Activated CD4-positive, CD25-positive, alpha-beta regulatory T cell treated with anti-CD3 and anti-CD28 coated beads, Interleukin-2, amount 50 U/mL, for 16 hours (primary cell): ENCODE measurements around the gene GPR162.

ENCODE experiments used
- DNase-seq: peaks from one replicate; pipeline ENCODE4 v3.0.0-alpha.2; 2020; ENCODE audit warnings: low read depth, low spot score

The GPR162 gene

DNA sequence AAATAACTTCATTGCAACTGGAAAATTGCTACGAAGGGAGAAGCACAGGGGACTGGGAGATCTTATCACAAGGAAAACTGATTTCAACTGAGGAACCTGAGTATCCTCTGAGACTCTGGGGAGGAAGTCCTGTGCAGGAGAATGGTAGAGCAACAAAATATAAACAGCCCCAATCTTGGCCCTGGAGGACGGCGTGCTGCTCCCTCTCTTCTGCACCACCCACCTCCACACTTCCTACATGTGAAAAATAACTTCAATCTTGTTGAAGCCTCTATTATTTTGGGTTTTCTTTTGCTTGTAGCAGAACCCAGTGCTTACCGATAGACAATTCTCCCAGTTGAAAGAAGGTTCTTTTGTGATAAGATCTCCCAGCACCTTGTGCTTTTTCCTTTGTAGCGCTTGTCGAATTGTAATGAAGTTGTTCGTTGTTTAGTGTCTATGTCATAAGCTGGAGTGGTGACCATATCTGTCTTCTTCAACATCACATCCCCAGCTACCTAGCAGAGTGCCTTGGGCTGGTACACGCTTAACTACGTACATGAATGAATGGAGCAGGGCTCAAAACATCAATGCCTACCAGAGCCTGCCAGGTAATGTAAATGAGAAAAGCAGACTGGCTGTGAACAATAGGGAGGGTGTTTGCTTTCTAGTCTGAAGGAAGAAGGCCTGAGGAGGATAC, 35.1 kb upstream of the GPR162 start:
- DNase-seq = no peak

- DNase-seq = no peak
Observed at GRCh38 chr12:6787309-6787708, 34.3 kb upstream of the GPR162 start.

DNA sequence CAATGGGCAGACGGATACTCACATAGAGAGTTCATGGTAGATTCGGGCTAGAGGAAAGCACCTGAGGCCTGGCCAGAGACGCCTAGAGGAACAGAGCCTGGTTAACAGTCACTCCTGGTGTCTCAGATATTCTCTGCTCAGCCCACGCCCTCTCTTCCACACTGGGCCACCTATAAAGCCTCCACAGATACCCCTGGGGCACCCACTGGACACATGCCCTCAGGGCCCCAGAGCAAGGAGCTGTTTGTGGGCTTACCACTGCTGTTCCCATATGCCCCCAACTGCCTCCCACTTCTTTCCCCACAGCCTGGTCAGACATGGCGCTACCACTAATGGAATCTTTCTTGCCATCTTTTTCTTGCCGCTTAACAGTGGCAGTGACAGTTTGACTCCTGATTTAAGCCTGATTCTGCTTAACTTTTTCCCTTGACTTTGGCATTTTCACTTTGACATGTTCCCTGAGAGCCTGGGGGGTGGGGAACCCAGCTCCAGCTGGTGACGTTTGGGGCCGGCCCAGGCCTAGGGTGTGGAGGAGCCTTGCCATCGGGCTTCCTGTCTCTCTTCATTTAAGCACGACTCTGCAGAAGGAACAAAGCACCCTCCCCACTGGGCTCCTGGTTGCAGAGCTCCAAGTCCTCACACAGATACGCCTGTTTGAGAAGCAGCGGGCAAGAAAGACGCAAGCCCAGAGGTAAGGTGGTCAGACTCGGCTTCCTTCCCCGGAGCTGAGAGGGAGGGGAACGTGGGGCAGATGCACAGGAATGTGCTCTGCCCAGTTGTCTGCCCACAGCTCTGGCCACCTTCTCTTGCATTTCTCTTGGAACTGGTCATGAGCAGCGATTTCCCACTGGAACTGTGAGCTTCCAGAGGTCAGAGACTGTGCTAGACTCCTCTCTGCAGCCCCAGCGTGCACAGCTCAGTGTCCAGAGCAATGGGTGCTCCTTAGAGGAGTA, 32.4 kb upstream of the GPR162 start, which contains the start of gene CD4:
Gene CD4, plus strand, starts transcription at position 557 of the 953 bp plus-strand sequence. CDS start 10,611 bp downstream, outside the sequence.
- DNase-seq = no peak

- DNase-seq = no peak
Observed at GRCh38 chr12:6790496-6791150, 31.0 kb upstream of the GPR162 start.

- DNase-seq = no peak
Observed at GRCh38 chr12:6791931-6792520, 29.6 kb upstream of the GPR162 start.

DNA sequence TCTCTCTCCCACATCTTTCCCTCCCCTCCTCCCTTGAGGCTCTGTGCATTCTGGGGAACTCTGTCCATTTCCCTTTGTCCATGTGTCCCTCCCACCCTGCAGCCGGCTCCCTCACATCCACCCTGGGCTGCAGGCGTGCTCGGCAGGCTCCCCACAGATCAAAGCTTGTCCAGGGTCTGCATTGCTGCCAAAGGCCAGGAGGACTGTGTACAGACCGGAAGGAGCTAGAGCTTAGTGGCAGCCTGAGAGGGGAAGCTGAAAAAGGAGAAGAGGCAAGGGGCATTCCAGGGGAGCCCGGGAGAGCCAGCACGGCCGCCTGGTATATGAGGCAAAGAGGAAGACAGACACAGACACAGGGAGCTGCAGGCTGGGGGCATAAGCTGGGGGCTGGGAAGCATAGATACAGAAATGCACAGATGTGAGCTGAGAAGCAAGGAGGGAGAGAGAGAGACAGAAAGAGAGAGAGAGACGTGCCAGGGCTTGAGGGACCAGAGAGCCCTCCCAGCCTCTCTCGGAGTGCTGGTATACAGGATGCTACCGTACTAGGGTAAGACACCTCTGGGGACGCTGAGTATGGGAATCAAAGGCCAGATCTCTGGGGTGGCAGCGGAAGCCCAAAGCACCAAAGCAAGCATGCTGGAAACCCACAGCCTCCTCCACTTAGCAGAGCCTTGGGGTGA, 29.0 kb upstream of the GPR162 start:
- no peak for DNase-seq

GRCh38 chr12:6795088-6795487, 26.5 kb upstream of the GPR162 start:
- no peak for DNase-seq

GRCh38 chr12:6796576-6796975, 25.0 kb upstream of the GPR162 start:
- DNase-seq = no peak

DNA sequence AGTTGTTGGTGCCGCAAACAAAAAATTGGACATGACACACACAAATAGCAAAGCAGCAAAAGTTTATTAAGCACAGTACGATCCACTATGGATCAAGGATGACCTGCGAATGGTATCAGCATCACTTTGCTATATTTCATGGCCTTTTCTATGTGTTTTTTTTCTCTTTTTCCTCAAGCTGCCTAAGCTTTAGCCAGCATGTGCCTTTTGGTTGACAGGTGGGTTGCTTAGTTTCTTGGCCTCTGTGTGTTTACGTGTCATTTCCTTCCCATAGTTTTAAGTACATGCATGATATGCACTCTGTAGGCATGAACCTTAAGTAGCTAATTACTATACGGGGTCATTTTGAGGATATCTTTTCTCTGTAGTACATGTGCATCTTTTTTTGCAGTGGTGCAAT, 22.5 kb upstream of the GPR162 start:
- DNase-seq = no peak

GRCh38 chr12:6807170-6807569, 14.5 kb upstream of the GPR162 start:
- no peak for DNase-seq

GRCh38 chr12:6809056-6809455, 12.6 kb upstream of the GPR162 start:
- no peak for DNase-seq

DNA sequence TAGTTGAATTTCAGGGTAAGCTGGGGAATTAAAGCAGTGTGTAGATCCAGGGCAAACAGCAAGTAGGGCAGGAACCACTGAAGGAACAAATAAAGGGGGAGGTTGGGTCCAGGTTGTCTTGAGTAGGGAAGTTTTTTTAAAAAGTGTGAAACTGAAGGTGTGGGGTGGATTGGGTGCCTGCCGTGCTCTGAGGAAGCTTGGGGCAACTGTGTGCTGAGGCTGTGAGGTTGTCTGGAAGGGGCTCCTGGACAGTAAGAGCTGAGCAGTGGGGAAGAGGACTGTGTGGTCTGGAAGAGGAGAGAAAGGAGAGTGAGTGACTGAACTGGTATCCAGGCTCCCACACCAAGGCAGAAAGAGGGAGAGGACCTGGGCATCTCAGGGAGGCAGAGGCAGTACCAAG, 10.9 kb upstream of the GPR162 start:
- no peak for DNase-seq

- DNase-seq = no peak
Observed at GRCh38 chr12:6813363-6813762, 8.3 kb upstream of the GPR162 start.

GRCh38 chr12:6816598-6816997, 5.0 kb upstream of the GPR162 start:
- DNase-seq = no peak

DNA sequence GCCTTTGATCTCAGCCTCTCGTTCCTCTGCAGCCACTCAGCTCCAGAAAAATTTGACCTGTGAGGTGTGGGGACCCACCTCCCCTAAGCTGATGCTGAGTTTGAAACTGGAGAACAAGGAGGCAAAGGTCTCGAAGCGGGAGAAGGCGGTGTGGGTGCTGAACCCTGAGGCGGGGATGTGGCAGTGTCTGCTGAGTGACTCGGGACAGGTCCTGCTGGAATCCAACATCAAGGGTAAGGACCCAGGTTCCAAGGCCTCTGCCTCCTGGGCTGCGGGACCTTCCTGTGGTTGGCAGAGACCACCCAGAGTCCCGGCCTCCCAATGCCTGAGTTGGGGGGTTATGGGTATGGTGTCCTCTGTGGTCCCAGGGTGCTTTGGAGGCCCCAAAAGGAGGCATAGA, 4.5 kb upstream of the GPR162 start:
- DNase-seq = no peak

DNA sequence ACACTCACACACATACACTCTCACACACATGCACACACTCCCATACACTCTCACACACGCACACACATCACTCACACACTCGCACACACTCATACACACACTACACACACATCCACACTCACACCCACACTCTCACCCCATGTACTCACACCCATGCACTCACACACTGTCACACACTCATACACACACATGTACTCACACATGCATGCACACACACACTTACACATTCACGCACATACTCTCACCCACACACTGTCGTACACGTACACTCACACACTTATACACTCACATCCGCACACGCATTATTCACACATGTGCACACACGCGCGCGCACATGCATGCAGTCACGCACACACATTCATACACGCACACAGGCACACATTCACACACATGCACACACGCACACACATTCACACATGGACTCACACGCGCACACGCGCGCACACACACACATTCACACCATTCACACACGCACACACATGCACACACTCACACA, 3.9 kb upstream of the GPR162 start:
- DNase-seq = no peak

DNA sequence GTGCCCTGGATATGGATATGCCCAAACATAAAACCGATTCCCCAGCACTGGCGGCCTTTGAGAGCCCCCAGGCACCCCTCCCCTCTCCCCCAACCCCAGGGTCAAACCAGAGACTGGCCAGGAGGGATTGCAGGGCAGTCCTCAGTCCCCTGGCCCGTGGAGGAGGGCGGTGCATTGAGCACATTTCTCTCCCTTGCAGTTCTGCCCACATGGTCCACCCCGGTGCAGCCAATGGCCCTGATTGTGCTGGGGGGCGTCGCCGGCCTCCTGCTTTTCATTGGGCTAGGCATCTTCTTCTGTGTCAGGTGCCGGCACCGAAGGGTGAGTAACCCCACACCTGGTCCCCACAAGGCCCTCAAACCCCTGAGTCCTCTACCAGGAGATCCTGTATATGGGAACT, 3.4 kb upstream of the GPR162 start:
- no peak for DNase-seq

DNA sequence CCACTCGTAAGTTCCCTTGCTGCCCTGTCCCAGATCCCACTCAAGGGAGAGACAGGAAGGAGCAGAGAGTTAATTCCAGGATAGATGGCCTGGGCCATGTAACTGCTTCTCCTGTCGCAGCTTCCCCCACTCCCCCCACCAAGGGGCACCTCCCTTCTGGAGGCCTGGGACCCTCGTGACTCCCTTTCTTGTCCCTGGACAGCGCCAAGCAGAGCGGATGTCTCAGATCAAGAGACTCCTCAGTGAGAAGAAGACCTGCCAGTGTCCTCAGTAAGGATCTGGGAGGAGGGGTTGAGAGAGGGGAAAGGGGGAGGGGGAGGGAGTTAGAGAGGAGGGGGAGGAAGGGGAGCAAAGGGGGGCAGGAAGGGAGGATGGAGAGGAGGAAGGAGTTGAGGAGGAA, 3.0 kb upstream of the GPR162 start:
- no peak for DNase-seq

DNA sequence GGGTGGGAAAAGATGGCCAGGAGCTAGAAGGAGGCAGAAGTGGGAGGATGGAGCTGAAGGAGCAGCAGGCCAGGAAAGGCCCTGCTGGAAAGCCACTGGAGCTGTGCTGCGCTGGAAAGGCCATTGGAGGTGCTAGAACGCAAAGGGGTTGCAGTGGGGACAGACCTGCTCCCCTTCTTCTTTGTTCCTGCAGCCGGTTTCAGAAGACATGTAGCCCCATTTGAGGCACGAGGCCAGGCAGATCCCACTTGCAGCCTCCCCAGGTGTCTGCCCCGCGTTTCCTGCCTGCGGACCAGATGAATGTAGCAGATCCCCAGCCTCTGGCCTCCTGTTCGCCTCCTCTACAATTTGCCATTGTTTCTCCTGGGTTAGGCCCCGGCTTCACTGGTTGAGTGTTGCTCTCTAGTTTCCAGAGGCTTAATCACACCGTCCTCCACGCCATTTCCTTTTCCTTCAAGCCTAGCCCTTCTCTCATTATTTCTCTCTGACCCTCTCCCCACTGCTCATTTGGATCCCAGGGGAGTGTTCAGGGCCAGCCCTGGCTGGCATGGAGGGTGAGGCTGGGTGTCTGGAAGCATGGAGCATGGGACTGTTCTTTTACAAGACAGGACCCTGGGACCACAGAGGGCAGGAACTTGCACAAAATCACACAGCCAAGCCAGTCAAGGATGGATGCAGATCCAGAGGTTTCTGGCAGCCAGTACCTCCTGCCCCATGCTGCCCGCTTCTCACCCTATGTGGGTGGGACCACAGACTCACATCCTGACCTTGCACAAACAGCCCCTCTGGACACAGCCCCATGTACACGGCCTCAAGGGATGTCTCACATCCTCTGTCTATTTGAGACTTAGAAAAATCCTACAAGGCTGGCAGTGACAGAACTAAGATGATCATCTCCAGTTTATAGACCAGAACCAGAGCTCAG, 2.3 kb upstream of the GPR162 start:
- no peak for DNase-seq

GRCh38 chr12:6820166-6820565, 1.5 kb upstream of the GPR162 start:
- no peak for DNase-seq
